Right lobe of liver (tissue), 6 donors: ENCODE measurements around the gene PTPRN2. TPM values are rescaled to one million over a fixed set of nuclear protein-coding genes. Genes with fewer than 3 reads are reported as not detected.

ENCODE experiments used
- ATAC-seq, 4 donors: fragments of 200-7000 bp; cut with Tn5 transposase; one replicate each; pipeline ENCODE4 v1.9.1; 2020; ENCODE audit warnings: mild to moderate bottlenecking in 4 of 4, moderate library complexity in 4 of 4
- DNase-seq, 3 donors: peaks; one replicate each; pipeline ENCODE4 v3.0.0-alpha.2; 2020
- H3K27ac ChIP-seq, 3 donors: fragments of 200-600 bp; one replicate each; pipeline ENCODE4 v1.8.0; 2022
- H3K27me3 ChIP-seq, 2 donors: fragments of 200-600 bp; one replicate each; pipeline ENCODE4 v1.8.0; 2022
- H3K36me3 ChIP-seq, 4 donors: fragments of 200-600 bp; sonication (generic) in 1 of 4; one replicate each; pipeline versions ENCODE4 v1.5.1 to v1.8.0; 2017 to 2022; ENCODE audit warnings: control low read depth in 1 of 4
- H3K4me1 ChIP-seq, 4 donors: fragments of 200-600 bp; sonication (generic) in 1 of 4; one replicate each; pipeline versions ENCODE4 v1.5.1 to v1.8.0; 2017 to 2022; ENCODE audit warnings: control low read depth in 1 of 4
- H3K4me3 ChIP-seq, 3 donors: fragments of 200-600 bp; one replicate each; pipeline ENCODE4 v1.8.0; 2022
- H3K9me3 ChIP-seq, 4 donors: fragments of 200-600 bp; sonication (generic) in 1 of 4; one replicate each; pipeline versions ENCODE4 v1.5.1 to v1.8.0; 2017 to 2022; ENCODE audit warnings: control low read depth in 1 of 4
- POLR2A ChIP-seq: fragments of 450-650 bp; IDR thresholded peaks from one replicate; pipeline ENCODE4 v1.6.1; 2017; ENCODE audit warnings: antibody characterized with exemption, mild to moderate bottlenecking
- WGBS: methylation state at CpG from one replicate; pipeline ENCODE4 v1.1.6; 2018; ENCODE audit warnings: low coverage, low lambda C conversion rate; ENCODE audit not compliant: insufficient coverage; ENCODE audit errors: missing lambda C conversion rate; 5-methylcytosine and 5-hydroxymethylcytosine counted together
- intact Hi-C, 2 donors: fragments of 100-400 bp; cut with DNase I; formaldehyde crosslinking; loops; one replicate each; pipeline versions ENCODE4 v1.11.2 to v1.14.1; 2022
- total RNA-seq, 6 experiments: library from RNA; depleted of rRNA in 2 of 6; stranded (reverse); fragments of >200 nt in 2 of 6; fragmentation: NEBNext Ultra II Directional in 3 of 6; extraction: Animal tissue kit (Norgen Biotek cat#: 25700) in 3 of 6; gene quantifications; one replicate each; pipeline versions ENCODE4 v1.1.0 to v1.2.4, GENCODE V29; 2016 to 2023
- TF ChIP-seq, protein P1 (sequence below), 4 donors: fragments of 200-600 bp in 3 of 4; fragments of 450-650 bp in 1 of 4; IDR thresholded peaks; one replicate each; pipeline versions ENCODE4 v1.5.1 to v1.8.0; 2016 to 2022; ENCODE audit warnings: antibody characterized with exemption in 4 of 4, mild to moderate bottlenecking in 2 of 4
- donor health status: DM: no; HTN: yes; CAD: no.
- donor health status: DM: no; HTN: no; CAD: no.
- donor health status: DM: no; HTN: no; CAD: no.
- donor health status: DM: no; HTN: yes; CAD: no.
- donor health status: DM: no; HTN: yes; CAD: no.

PTPRN2 gene
- total RNA-seq, 6 experiments from 2014 or later: 0.15 to 0.87 (median 0.67) TPM

- intact Hi-C loops: no loop called here
- Histone ChIP-seq H3K4me1 (no peaks in the 10 kb centered on the region), H3K27me3 (no peaks in the 10 kb centered on the region), H3K9me3 (no peaks in the 10 kb centered on the region), H3K36me3 (no peaks in the 10 kb centered on the region), H3K27ac (no peak overlapping the region), H3K4me3 (no peak overlapping the region)
- DNase-seq: no peak
- peak in 1 of 4 donors; percentile 11 for ATAC-seq
- WGBS: 57% methylated on average over 7 of the region's 28 CpGs
- no peak for TF ChIP-seq POLR2A
- TF ChIP-seq, protein P1, sequence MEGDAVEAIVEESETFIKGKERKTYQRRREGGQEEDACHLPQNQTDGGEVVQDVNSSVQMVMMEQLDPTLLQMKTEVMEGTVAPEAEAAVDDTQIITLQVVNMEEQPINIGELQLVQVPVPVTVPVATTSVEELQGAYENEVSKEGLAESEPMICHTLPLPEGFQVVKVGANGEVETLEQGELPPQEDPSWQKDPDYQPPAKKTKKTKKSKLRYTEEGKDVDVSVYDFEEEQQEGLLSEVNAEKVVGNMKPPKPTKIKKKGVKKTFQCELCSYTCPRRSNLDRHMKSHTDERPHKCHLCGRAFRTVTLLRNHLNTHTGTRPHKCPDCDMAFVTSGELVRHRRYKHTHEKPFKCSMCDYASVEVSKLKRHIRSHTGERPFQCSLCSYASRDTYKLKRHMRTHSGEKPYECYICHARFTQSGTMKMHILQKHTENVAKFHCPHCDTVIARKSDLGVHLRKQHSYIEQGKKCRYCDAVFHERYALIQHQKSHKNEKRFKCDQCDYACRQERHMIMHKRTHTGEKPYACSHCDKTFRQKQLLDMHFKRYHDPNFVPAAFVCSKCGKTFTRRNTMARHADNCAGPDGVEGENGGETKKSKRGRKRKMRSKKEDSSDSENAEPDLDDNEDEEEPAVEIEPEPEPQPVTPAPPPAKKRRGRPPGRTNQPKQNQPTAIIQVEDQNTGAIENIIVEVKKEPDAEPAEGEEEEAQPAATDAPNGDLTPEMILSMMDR (IDR thresholded peaks at IDR 0.05): no peak
Observed at GRCh38 chr7:158501393-158502067, 86.1 kb downstream of the PTPRN2 start.

DNA sequence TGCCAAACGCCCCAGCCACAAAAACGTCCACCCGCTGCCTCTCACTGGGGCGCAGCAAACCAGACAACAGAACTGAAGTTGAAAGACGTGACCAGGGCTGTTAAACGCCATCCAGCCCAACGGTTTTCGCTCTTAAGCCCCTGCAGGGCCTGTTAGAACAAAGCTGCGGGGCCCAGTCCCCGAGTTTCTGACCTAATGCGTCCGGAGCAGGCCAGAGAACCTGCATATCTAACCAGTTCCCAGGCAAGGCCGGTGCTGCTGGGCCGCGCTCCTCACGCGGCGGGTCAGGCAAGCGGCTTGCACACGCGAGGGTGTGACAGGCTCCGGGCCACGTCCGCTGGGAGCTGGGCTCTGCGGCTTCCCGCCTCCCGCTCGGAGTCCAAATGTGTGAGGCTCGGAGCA, 87.0 kb downstream of the PTPRN2 start:
- H3K36me3 ChIP-seq: no peaks in the 10 kb centered on the region
- ATAC-seq (peak; percentile 36 to 86 (median 73)), DNase-seq (peak in 1 of 3 donors; percentile 54)
- H3K27ac ChIP-seq: no peak overlapping the region
- 56% methylated on average over 21 of the region's 29 CpGs for WGBS
- no peaks in the 10 kb centered on the region for H3K27me3 ChIP-seq
- H3K4me1 ChIP-seq: no peaks in the 10 kb centered on the region
- intact Hi-C loops: no loop called here
- no peak for TF ChIP-seq POLR2A
- TF ChIP-seq, protein P1 (IDR thresholded peaks at IDR 0.05): no peak
- H3K4me3 ChIP-seq: no peak overlapping the region
- no peaks in the 10 kb centered on the region for H3K9me3 ChIP-seq

GRCh38 chr7:158499082-158499455, 88.6 kb downstream of the PTPRN2 start:
- ATAC-seq (no peak), DNase-seq (no peak)
- Histone ChIP-seq H3K27me3 (no peaks in the 10 kb centered on the region), H3K9me3 (no peaks in the 10 kb centered on the region), H3K4me3 (no peak overlapping the region), H3K27ac (no peak overlapping the region), H3K36me3 (no peaks in the 10 kb centered on the region), H3K4me1 (no peaks in the 10 kb centered on the region)
- TF ChIP-seq, protein P1 (IDR thresholded peaks at IDR 0.05): no peak
- TF ChIP-seq POLR2A: no peak
- WGBS: 77% methylated on average over 4 of the region's 4 CpGs
- intact Hi-C loops: no loop called here

- TF ChIP-seq POLR2A: no peak
- TF ChIP-seq, protein P1 (IDR thresholded peaks at IDR 0.05): no peak
- H3K27ac ChIP-seq: no peak overlapping the region
- H3K9me3 ChIP-seq: no peaks in the 10 kb centered on the region
- H3K4me1 ChIP-seq: no peaks in the 10 kb centered on the region
- intact Hi-C loops: no loop called here
- WGBS: 54% methylated on average over 11 of the region's 11 CpGs
- H3K27me3 ChIP-seq: no peaks in the 10 kb centered on the region
- no peaks in the 10 kb centered on the region for H3K36me3 ChIP-seq
- DNase-seq (no peak), ATAC-seq (no peak)
- no peak overlapping the region for H3K4me3 ChIP-seq
Observed at GRCh38 chr7:158498443-158499081, 89.1 kb downstream of the PTPRN2 start.
